ENCODE measurements around the gene ZNF425.
"Not testable (repeated sequence)": the region's sequence is repeated elsewhere in the genome, so short reads cannot be mapped to it uniquely, and the experiment has no call there.

ZNF425 gene

DNA sequence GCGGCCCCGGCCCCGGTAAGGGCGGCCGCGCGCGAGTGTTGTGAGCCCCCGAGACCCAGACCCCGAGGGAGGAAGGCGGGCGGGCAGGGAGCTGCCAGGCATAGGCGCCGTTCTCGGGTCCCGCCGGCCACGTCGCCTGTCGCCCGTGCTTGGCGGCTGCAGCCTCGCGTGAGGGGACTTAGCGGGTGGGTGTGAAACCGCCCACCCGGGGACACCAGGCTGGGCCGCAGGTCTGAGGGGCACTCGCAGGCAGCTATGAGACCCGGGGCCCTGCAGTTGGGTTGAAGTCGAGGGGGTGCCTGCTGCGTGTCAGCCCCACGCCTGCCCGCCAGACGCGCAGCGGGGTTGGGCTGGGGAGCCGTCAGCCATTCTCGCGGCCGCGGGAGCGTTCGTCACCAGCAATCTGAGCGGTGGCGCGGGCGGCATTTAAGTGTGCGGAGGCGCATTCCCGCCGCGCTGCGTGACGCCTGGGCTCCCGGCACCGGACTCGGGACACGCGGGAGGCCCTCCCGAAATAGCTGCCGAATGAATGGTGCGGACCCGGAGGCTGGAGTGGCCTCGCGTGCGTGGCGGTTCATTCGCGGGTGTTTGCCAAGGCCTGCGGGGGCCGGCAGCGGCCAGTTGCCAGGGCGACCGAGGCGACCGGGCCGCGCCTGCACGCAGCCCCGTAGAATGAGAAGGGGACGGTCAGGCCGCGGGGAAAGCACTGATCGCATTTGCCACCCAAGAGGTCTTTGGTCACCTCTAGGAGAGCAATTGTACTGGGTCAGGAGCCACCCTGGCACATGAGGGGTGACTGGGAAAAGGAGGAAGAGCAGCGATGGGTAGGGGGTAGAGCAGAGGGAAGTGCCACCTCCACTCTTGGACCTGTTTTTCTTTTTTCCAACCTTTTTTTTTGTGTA, 21.9 kb upstream of the ZNF425 start:
- CTCF ChIA-PET = interaction anchor here (0.8 to 4.5 kb wide), 23 partner anchors 8 to 620 kb away, joined by 3 to 42 read pairs (median 7); partner anchors contain the start of genes ZNF282, ZNF425 and ZNF783
- POLR2A ChIA-PET = interaction anchor here (0.6 to 1.9 kb wide), 7 partner anchors 12 to 1891 kb away, joined by 3 to 26 read pairs (median 3); partner anchors contain the start of genes ZNF282, ZNF425 and ZNF783
- no peak for DNase-seq (ENCODE audit: low read depth, low spot score)
- TF ChIP-seq, protein P1, sequence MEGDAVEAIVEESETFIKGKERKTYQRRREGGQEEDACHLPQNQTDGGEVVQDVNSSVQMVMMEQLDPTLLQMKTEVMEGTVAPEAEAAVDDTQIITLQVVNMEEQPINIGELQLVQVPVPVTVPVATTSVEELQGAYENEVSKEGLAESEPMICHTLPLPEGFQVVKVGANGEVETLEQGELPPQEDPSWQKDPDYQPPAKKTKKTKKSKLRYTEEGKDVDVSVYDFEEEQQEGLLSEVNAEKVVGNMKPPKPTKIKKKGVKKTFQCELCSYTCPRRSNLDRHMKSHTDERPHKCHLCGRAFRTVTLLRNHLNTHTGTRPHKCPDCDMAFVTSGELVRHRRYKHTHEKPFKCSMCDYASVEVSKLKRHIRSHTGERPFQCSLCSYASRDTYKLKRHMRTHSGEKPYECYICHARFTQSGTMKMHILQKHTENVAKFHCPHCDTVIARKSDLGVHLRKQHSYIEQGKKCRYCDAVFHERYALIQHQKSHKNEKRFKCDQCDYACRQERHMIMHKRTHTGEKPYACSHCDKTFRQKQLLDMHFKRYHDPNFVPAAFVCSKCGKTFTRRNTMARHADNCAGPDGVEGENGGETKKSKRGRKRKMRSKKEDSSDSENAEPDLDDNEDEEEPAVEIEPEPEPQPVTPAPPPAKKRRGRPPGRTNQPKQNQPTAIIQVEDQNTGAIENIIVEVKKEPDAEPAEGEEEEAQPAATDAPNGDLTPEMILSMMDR (IDR thresholded peaks at IDR 0.05; ENCODE audit: insufficient read depth, low read length, missing control alignments) = no peak
- H3K4me3 ChIP-seq (ENCODE audit: low read depth, low read length) = peak overlapping the region; percentile 80

DNA sequence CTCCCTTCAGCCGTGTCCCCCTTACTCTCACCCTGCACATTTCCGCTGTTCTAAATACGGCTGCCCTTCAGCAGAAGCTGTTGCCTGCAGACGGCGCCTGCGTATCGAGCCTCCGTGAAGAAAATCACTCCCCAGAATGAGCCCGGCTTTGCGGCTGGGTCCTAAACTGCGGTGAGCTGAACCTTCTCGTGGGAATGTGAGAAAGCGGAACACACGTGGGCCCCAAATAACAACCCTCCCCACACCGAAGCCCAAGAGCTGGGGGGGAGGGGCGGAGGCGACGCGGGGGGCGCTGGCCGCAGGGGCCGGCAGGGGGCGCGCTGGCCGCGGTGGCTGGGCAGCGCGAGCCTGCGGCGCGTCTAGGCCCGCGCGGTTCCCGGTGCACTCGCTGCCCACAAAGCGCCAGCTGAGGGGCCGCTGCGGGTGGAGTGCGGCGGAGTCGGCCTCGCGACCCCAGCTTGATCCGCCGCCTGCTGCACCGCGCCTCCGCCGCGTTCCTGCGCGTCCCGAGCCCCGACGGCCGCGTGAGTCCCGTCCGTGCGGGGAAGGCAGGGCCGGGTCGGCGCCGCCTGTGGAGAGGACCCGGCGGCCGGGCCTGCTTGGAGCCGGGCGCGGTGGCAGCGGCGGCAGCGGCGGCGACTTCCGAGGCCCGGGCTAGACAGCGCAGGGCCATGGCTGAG, 21.1 kb upstream of the ZNF425 start, which contains the start of gene ZNF398:
ZNF398 (plus strand) TSS at position 382 of the 680 bp plus-strand sequence; CDS start at position 672, 290 bp downstream.
- CTCF ChIA-PET = interaction anchor here (0.7 to 4.5 kb wide), 30 partner anchors 8 to 621 kb away, joined by 3 to 42 read pairs (median 6); partner anchors contain the start of genes ZNF282, ZNF425 and ZNF783
- TF ChIP-seq, protein P1 (IDR thresholded peaks at IDR 0.05; ENCODE audit: insufficient read depth, low read length, missing control alignments) = peak; percentile 47
- peak within 1 kb of the TSS; percentile 80 for H3K4me3 ChIP-seq (ENCODE audit: low read depth, low read length)
- DNase-seq (ENCODE audit: low read depth, low spot score) = no peak
- POLR2A ChIA-PET = interaction anchor here (0.6 to 1.9 kb wide), 8 partner anchors 9 to 1892 kb away, joined by 3 to 26 read pairs (median 3); partner anchors contain the start of genes ZNF282, ZNF425 and ZNF783

DNA sequence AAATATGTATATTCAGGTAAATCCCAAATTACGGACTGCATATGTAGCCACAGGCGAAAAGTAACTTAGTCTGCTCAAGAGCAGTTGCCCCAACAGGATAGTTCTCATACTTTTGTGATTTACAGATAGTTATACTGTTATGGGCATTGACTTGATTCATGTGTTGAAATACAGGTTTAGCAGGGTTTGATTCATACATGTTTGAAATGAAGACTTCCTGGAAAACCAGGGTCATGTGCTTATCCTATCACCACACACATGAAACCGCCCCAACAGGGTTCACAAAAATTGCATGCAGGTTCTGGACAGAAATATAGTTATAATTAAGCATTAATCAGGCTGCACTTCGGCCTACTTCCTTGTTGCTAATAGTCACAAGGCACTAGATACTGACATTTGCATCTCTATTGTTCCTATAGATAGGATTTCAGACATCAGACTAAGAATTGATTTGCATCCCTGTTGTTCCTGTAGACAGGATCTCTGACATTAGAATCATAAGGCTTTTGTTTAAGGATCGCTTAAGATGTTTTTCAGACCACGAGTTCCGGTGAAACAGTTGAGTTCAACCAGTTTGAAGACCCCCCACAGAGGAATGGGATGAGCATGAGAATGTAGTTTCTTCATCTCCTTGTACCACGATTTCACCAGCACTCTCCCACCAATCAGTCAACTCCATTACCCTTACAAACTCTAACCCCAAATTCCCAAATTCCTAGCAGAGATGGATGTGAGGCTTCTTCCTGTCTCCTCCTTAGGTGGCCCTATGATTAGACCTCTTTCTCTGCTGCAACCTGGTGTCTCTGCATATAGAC, 19.1 kb upstream of the ZNF425 start:
- ChIA-PET POLR2A (no interaction called here), CTCF (interaction anchor here (2.2 to 4.5 kb wide), 3 partner anchors 9 to 80 kb away, joined by 11 to 42 read pairs (median 31); no protein-coding TSS in a partner anchor)
- DNase-seq (ENCODE audit: low read depth, low spot score) = no peak
- TF ChIP-seq, protein P1 (IDR thresholded peaks at IDR 0.05; ENCODE audit: insufficient read depth, low read length, missing control alignments) = no peak
- H3K4me3 ChIP-seq (ENCODE audit: low read depth, low read length) = no peak overlapping the region

DNA sequence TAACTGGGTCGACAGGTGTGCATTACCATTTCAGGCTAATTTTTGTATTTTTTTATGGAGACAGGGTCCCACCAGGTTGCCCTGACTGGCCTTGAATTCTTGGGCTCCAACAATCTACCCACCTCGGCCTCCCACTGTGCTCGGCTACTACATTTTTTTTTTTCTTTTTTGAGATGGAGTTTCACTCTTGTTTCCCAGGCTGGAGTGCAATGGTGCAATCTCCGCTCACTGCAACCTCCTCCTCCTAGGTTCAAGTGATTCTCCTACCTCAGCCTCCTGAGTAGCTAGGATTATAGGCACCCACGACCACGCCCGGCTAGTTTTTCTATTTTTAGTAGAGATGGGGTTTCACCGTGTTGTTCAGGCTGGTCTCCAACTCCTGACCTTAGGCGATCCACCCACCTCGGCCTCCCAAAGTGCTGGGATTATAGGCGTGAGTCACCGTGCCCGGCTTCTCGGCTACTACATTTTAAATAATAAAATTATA, 18.4 kb upstream of the ZNF425 start:
- DNase-seq (ENCODE audit: low read depth, low spot score); POLR2A ChIA-PET; H3K4me3 ChIP-seq (ENCODE audit: low read depth, low read length): not testable (repeated sequence)
- CTCF ChIA-PET = interaction anchor here (1.5 to 2.4 kb wide), 2 partner anchors 9 to 19 kb away, joined by 5 to 12 read pairs; partner anchors contain the start of gene ZNF425

DNA sequence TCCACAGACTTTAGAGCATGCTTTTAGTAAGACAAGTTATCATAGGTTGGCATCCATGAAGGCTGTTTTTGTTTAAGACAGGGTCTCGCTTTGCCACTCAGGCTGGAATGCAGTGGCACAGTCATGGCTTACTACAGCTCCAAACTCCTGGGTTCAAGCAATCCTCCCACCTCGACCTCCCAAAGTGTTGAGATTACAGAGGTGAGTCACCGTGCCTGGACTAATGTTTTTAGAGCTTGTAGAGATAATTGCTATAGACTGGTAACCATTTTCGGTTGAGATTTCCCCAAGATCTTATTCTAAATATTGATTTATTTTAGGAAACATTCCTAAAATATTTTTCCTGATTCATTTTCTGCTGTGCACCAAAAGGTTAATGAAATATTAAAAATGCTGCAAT, 15.8 kb upstream of the ZNF425 start:
- H3K4me3 ChIP-seq (ENCODE audit: low read depth, low read length) = no peak overlapping the region
- no peak for DNase-seq (ENCODE audit: low read depth, low spot score)
- POLR2A ChIA-PET = no interaction called here
- TF ChIP-seq, protein P1 (IDR thresholded peaks at IDR 0.05; ENCODE audit: insufficient read depth, low read length, missing control alignments) = no peak
- CTCF ChIA-PET = interaction anchor here (2.4 to 4.2 kb wide), 2 partner anchors 16 kb away, joined by 12 to 23 read pairs; partner anchors contain the start of gene ZNF425

DNA sequence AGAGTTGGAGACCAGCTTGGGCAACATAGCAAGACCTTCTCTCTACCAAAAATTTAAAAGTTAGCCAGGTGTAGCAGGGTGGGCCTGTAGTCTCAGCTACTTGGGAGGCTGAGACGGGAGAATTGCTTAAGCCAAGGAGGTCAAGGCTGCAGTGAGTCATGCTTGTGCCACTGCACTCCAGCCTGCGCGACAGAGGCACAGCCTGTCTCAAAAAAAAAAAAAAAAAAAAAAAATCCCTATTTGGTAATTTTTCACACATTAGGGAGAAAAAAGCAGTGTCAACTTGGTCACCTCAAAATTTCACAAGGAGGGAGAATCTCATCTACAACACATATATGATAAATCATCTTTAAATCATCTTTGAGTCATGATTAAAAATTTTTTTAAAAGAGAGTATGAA, 14.7 kb upstream of the ZNF425 start:
- ChIA-PET CTCF (interaction anchor here (0.6 to 4.2 kb wide), 3 partner anchors 15 to 53 kb away, joined by 3 to 23 read pairs (median 3); partner anchors contain the start of gene ZNF425), POLR2A (no interaction called here)
- H3K4me3 ChIP-seq (ENCODE audit: low read depth, low read length) = no peak overlapping the region
- TF ChIP-seq, protein P1 (IDR thresholded peaks at IDR 0.05; ENCODE audit: insufficient read depth, low read length, missing control alignments) = no peak
- no peak for DNase-seq (ENCODE audit: low read depth, low spot score)

Data from AG04449 (cell line).